PFSK-1 (cell line): ENCODE results near the gene CCDC13.

ENCODE experiments used
- FOXP2 ChIP-seq: optimal IDR thresholded peaks from 2 replicates; pipeline ENCODE3; 2011; ENCODE audit warnings: borderline replicate concordance, control low read depth, inconsistent platforms; ENCODE audit not compliant: insufficient read depth; ENCODE audit errors: extremely low read length, extremely low read depth
- POLR2AphosphoS5 ChIP-seq: IDR thresholded peaks from 2 replicates; pipeline ENCODE4 v1.6.1; 2012; ENCODE audit warnings: low read depth, mild to moderate bottlenecking, control low read depth, low read length, moderate library complexity
- SIN3A ChIP-seq: IDR thresholded peaks from 2 replicates; pipeline ENCODE4 v1.6.1; 2012; ENCODE audit warnings: mild to moderate bottlenecking, low read length, moderate library complexity, borderline replicate concordance; ENCODE audit not compliant: insufficient read depth
- TAF1 ChIP-seq: IDR thresholded peaks from 2 replicates; pipeline ENCODE4 v1.6.1; 2012; ENCODE audit warnings: low read length, control low read depth, borderline replicate concordance; ENCODE audit not compliant: insufficient read depth
- TF ChIP-seq, protein P1 (sequence below), 2 experiments: IDR thresholded peaks; 2 replicates each; pipeline versions ENCODE4 v1.6.1 to v1.8.0; 2011 to 2012; ENCODE audit warnings: low read depth in 2 of 2, low read length in 2 of 2, control low read depth in 1 of 2, inconsistent platforms in 1 of 2, mild to moderate bottlenecking in 1 of 2, moderate library complexity in 1 of 2; ENCODE audit not compliant: insufficient read depth in 1 of 2

CCDC13 gene

DNA sequence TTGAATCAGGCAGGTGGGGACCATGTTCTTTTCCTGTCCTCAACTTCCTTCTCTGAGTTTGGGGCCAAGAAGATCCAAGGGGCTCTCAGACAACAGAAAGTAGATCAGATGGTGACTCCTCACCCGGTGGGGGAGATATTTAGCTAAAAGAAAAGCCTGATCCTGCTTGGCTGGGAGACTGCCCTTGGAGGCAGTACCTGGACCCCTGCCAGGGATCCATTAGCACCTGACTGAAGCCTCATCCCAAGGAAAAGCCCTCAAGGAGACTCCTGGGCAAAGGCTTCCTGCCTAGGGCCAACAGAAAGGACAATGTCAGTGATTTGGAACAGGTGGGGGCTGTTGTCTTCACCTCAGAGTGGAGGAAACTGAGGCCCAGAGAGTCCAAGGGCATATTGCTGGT lies 37.0 kb downstream of the CCDC13 start:
- no peak for TF ChIP-seq TAF1
- no peak for TF ChIP-seq SIN3A
- TF ChIP-seq, protein P1, sequence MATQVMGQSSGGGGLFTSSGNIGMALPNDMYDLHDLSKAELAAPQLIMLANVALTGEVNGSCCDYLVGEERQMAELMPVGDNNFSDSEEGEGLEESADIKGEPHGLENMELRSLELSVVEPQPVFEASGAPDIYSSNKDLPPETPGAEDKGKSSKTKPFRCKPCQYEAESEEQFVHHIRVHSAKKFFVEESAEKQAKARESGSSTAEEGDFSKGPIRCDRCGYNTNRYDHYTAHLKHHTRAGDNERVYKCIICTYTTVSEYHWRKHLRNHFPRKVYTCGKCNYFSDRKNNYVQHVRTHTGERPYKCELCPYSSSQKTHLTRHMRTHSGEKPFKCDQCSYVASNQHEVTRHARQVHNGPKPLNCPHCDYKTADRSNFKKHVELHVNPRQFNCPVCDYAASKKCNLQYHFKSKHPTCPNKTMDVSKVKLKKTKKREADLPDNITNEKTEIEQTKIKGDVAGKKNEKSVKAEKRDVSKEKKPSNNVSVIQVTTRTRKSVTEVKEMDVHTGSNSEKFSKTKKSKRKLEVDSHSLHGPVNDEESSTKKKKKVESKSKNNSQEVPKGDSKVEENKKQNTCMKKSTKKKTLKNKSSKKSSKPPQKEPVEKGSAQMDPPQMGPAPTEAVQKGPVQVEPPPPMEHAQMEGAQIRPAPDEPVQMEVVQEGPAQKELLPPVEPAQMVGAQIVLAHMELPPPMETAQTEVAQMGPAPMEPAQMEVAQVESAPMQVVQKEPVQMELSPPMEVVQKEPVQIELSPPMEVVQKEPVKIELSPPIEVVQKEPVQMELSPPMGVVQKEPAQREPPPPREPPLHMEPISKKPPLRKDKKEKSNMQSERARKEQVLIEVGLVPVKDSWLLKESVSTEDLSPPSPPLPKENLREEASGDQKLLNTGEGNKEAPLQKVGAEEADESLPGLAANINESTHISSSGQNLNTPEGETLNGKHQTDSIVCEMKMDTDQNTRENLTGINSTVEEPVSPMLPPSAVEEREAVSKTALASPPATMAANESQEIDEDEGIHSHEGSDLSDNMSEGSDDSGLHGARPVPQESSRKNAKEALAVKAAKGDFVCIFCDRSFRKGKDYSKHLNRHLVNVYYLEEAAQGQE (IDR thresholded peaks at IDR 0.05; ENCODE audit: insufficient read depth in 1 of 2, low read depth in 2 of 2, low read length in 2 of 2): no peak
- no peak for TF ChIP-seq POLR2AphosphoS5
- TF ChIP-seq FOXP2: no peak

DNA sequence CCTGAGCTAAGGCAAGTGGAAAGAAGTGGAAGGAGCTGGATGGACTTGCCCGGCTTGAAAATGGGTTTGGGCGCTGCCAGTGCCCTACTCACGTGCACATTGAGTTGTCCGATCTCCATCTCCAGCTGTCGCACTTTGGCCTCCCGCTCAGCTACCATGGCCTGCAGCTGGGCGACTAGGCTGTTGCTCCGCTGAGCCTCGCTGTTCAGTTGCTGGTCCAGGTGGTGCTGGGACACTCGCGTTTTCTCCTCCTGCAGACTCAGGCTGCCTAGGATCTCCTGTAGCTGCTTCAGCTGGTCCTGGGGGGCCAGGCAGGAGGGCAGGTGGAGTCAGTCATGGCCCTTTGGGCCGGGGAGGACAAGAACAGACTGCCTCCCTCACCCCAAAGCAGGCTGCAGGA lies 37.4 kb downstream of the CCDC13 start:
- TF ChIP-seq POLR2AphosphoS5 (no peak), FOXP2 (no peak), SIN3A (no peak), TAF1 (no peak)
- TF ChIP-seq, protein P1 (IDR thresholded peaks at IDR 0.05; ENCODE audit: insufficient read depth in 1 of 2, low read depth in 2 of 2, low read length in 2 of 2): no peak

DNA sequence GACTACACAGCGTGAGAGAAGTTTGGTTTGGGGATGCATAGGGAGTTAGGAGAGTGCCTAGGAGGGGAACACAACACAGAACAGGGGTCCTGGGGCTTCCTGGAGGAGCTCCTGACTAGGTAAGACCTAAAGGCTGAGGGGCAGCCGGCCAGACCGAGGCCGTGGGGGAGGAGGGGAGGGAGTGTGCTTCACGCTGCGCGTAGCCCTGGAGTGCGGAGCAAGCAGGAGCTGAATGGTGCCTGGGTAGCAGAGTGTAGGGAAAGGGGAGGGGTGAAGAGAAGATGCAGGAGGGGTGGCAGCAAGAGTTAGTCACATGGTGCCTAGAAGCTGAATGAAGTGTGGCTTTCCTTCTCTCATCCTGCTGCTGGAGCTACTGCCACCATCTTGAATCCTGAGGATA lies 38.0 kb downstream of the CCDC13 start:
- TF ChIP-seq SIN3A (no peak), FOXP2 (no peak), POLR2AphosphoS5 (no peak), TAF1 (no peak)
- TF ChIP-seq, protein P1 (IDR thresholded peaks at IDR 0.05; ENCODE audit: insufficient read depth in 1 of 2, low read depth in 2 of 2, low read length in 2 of 2): no peak

DNA sequence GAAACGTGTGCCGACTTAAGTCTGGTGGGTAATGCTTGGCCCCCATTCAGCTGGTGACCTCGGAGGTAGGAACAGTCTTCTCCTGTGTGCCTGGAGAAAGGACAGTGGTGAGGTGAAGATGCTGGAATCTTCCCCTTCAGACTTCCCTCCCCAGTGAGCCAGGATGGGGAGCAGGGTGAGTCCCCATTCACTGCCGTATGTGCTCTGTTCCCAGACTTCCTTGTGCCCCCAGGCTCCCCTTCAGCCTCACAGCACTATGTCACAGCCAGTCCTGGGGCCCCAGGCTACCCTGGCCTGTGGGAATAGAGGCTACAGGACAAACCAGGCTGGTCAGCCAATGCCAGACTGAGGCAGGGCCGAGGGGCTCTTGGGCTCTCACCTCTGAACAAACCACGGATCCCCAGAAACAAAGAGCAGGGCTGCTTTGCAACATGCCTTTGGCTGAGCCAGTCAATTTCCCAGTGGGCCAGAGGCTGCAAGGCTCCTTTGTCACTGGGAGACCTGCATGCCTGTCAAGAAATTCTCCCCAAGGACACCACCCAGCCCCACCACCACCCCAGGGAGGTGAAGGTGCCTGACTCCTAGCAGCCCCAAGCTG lies 38.7 kb downstream of the CCDC13 start:
- TF ChIP-seq TAF1 (no peak), POLR2AphosphoS5 (no peak), SIN3A (no peak), FOXP2 (no peak)
- TF ChIP-seq, protein P1 (IDR thresholded peaks at IDR 0.05; ENCODE audit: insufficient read depth in 1 of 2, low read depth in 2 of 2, low read length in 2 of 2): no peak
